ENCODE results near the gene NFIC.
A peak's percentile ranks its signal among the peaks of the same experiment; 100 is the strongest.

NFIC gene

DNA sequence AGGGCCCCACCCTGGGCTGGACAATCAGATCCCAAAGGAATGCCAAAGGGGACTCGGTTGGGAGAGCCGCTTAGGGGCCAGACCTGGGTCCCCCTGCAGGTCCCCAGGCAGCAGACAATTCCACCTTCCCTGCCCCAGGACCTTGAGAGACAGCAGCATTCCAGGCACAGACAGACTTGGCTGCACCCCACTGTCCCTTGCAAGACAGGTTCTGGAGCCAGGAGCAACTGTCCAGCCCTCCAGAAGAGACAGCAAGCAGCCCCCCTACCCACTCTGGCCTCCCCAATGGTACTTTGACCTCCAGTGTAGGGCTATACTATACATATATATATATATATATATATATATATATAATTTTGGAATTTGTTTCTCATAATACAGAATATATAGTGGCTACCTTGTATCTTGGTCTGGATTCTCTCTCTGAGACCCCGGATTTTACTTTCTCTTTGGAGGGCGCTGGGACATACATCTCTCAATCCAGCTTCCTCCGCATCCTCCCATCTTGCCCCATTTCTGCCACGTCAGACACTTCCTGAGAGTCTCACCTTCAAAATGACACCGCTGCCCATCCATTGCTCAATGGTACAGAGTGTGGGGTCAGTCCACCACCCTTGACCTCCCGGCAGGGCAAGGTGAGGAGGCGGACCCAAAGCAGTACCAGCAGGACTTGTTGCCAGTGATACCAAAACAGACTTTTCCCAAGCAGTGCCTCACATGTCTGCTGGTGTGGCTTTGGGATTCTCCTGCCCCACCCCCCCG lies 101.2 kb downstream of the NFIC start:
- no peak for DNase-seq (ENCODE audit: low read depth, low spot score)

DNA sequence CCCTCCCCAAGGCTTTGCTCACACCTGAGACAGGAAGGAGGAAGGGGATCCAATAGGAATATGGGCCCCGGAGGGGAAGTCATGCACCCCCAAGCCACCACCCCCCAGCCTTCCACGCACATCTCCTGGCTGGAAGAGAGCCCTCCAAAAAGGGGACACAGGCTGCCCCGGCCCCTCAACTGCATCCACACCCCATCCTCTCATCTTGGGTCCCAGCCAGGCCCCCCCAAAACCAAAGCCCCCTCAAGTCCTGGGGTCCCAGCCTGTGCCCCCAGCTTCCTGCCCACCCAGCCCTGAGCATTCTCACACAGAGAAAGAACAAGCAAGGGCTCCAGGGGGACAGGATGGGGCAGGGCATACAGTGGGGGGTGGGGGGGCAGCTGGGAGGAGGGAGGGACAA lies 101.8 kb downstream of the NFIC start:
- no peak for DNase-seq (ENCODE audit: low read depth, low spot score)

DNA sequence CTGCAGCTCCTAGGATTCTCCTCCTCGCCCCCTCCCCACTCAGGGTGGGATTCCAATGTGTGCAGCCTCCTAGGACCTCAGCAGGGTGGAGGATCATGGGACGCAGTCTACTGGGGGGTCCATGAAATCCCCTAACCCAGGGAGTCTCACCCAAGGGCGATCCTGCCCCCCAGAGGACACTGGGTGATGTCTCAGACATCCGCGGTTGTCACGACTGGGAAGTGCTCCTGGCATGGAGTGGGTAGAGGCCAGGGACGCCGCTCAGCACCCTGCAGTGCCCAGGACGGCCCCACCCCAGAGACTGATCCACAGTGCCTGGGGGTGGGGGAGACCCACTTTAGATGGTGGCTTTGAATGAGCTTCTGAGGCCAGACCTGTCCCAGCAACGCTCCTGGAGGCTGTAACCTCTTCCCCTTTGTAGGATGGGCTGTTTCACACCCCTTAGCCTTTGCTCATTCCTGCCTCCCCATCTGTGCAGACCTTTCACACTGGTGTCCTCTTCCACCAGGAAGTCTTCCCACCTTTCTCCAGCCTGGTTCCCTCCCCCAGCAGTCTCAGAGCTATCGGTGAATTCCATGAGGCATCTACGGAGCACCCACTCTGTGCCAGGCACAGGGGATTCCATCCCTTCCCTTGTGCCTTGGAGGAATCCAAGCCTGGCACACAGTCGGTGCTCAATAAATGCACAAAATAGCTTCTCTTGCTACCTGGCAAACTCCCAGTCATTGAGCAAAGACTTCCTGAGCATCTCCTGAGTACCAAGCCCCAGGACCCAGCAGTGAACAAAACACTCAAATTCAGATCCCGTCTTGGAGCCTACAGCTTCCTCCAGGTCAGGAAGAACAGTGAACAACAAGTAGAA lies 103.5 kb downstream of the NFIC start:
- no peak for DNase-seq (ENCODE audit: low read depth, low spot score)

DNA sequence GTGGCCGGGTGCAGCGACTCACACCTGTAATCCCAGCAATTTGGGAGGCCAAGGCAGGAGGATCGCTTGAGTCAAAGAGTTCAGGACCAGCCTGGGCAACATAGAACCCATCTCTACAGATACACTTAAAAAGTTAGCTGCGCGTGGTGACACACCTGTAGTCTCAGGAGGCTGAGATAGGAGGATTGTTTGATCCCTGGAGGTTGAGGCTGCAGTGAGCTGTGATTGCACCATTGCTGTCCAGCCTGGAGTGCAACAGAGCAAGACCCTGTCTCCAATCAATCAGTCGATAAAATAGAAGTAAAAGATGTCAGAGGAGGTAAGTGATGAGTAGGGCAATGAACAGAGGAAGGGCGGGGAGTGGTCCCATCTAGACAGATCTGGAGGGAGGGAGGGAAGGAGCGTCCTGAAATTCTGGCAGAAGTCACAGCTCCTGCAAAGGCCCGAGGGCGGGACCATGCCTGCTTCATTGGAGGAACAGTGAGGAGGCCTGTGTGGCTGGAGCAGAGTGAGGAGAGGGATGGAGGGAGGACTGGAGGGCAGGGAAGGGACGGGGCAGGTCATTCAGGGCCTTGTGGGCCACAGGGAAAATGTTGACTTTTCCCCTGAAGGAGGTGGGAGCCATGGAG lies 104.2 kb downstream of the NFIC start:
- no peak for DNase-seq (ENCODE audit: low read depth, low spot score)

GRCh38 chr19:3471954-3472655 lies 105.7 kb downstream of the NFIC start:
- DNase-seq (ENCODE audit: low read depth, low spot score) = no peak

- no peak for DNase-seq (ENCODE audit: low read depth, low spot score)
These were observed 107.6 kb downstream of the NFIC start for GRCh38 chr19:3474010-3474409.

GRCh38 chr19:3474614-3475013 lies 108.2 kb downstream of the NFIC start:
- DNase-seq (ENCODE audit: low read depth, low spot score) = no peak

- no peak for DNase-seq (ENCODE audit: low read depth, low spot score)
These were observed 109.1 kb downstream of the NFIC start for GRCh38 chr19:3475449-3475848.

DNA sequence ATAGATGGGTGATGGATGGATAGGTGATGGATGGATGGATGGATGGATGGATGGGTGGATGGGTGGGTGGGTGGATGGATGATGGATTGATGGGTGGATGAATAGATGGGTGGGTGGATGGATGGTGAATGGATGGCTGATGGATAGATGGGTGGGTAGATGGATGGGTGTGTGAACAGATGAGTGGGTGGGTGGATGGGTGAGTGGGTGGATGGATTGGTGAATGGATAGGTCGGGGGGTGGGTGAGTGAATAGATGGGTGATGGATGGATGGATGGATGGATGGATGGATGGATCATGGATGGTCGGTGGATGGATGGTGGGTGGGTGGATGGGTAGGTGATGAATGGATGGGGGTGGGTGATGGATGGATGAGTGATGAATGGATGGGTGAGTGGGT lies 110.4 kb downstream of the NFIC start:
- no peak for DNase-seq (ENCODE audit: low read depth, low spot score)

DNA sequence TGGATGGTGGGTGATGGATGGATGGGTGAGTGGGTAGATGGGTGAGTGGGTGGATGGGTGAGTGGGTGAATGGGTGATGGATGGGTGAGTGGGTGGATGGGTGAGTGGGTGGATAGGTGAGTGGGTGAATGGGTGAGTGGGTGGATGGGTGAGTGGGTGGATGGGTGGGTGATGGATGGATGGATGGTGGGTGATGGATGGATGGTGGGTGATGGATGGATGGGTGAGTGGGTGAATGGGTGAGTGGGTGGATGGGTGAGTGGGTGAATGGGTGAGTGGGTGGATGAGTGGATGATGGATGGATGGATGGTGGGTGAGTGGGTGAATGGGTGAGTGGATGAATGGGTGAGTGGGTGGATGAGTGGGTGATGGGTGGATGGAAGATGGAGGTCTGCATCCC lies 111.1 kb downstream of the NFIC start:
- DNase-seq (ENCODE audit: low read depth, low spot score) = no peak

DNA sequence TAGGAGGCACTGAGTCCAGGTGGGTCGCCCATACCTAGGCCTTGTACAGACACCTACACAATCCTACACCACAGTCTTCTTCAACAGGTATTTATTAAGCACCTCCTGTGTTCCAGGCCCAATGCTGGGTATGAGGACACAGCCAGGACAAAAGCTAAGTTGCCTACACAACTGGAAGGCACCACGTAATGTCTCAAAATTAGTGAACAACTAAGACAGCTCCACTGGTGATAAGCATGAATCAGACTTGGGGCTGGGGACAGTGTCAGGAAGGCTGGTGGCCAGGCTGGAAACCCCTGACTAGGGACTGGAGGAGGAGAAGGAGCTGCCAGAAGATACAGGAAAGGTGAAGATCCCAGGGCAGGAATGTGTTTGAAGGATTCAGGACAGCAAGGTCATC lies 111.6 kb downstream of the NFIC start:
- no peak for DNase-seq (ENCODE audit: low read depth, low spot score)

DNA sequence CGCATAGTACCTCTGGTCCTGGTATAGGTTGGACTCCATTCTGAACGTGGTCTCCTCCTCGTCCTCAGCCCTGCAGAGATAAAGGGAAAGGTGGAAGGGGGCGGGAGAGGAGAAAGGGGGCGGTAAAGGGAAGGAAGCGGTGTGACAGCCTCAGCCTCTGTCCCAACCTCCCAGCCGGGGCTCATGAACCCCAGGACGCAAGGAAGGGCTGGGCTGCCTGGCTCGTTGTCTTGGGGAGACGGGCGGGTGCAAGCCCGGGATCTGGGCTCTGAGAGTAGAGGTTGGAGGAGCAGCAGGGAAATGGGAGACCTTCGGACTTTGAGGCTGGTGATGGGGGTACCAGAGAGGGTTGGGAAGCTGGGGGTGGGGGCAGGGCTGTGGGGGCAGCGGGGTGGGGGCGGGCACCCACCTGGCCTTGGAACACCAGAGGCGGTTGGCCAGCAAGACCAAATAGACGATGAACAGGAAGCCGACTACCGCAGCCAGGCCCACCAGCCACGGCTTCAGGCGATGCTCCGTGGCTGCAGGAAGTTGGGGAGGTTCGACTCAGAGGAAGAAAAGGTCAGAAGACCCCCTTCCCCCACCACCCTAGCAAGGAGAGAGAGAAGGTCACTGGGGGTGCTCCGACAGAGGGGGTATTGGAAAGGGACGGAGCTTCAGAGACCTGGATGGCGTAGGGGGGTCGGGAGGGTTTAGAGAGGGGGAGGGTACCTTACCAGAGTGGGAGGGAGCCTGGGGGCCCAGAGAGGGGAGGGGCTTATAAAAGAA lies 112.2 kb downstream of the NFIC start:
- DNase-seq (ENCODE audit: low read depth, low spot score) = no peak

GRCh38 chr19:3479177-3479833 lies 112.9 kb downstream of the NFIC start:
- peak; percentile 50 for DNase-seq (ENCODE audit: low read depth, low spot score)

GRCh38 chr19:3479834-3480215 lies 113.4 kb downstream of the NFIC start:
- no peak for DNase-seq (ENCODE audit: low read depth, low spot score)

DNA sequence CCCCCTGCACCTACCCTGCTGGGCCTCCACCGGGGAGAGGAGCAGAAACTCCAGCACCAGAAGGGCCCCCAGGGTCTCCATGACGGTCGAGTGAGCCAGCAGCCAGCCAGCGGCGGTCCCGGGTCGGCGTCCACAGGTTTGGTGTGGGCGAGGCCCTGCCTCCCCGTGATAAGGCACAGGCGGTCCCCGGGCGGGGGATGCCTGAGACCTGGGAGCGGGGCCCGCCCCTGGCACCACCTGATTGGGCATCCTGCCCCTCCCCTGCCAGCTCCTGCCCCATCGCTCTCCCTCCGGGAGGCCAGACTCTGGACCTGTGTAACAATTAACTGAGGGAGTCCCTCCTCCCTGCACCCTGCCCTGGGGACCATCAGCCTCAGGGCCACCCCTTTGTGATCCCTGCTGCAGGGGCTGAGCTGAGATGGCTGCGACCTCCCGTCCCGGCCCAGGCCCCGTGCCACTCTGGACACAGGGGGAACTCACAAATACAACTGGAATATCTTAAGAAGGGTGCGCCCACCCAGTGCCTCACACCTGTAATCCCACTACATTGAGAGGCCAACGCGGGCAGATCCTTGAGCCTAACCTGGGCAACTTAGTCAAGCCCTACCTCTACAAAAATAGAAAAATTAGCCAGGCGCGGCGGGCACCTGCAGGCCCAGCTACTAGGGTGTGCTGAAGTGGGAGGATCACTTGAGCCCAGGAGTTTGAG lies 114.2 kb downstream of the NFIC start, which contains the start of gene SMIM24:
SMIM24 (minus strand) TSS at position 143 of the 709 bp plus-strand sequence; CDS start at position 81, 62 bp downstream.
- DNase-seq (ENCODE audit: low read depth, low spot score) = no peak

GRCh38 chr19:3481241-3482090 lies 115.1 kb downstream of the NFIC start:
- DNase-seq (ENCODE audit: low read depth, low spot score) = no peak

DNA sequence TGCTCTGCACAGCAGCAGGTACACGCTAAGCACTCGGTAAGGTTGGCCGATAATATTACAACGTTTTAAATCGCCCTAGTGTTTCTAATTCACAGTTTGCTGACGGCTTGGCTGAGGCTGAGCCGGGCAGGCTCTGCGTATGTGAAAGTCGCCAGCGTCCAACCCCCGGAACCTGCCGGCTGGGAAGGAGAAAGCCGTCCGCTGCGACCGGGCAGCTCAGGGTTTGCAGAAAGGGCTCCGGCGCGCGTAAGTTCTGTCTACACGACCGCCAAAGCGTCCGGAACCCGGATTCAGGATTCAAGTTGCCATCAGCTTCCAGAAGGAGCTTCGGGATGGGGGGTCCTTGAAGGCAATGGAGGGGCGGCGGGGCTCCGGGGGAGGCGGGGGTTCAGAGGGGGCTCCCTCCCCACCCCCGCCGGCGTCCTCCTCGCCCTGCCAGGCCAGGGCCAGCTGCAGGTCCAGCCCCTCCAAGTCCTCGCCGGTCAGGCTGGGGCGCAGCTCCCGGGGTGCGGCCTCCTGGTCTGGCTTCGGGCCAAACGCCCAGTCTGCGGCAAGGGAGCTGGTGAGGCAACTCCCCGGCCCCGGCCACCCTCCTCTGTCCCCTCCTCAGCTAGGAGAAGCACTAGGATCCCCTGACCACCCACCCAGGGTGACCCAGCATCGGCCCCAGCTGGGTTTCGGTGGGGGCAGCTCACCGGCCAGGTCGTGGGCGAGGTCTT lies 116.3 kb downstream of the NFIC start:
- no peak for DNase-seq (ENCODE audit: low read depth, low spot score)

DNA sequence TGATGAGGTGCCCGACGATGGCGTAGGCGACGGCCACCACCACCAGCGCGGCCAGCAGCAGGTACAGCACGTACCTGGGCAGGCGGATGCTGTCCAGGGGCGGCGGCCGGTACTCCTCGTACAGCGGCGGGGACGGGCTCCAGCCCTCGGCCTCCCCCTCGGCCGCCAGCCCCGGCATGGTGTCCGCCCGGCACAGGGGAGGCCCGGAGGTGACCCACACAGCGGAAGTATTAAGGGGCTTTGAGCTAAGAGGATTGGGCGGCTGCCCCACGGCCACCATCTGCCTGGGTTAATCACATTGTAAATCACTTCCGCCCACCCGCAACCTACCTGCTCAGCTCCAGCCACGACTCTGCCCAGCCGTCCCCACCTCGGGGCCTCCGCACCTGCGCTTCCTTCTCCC lies 116.8 kb downstream of the NFIC start, which contains the start of gene SMIM44:
SMIM44 (minus strand) TSS at position 216 of the 403 bp plus-strand sequence; CDS start at position 178, 38 bp downstream.
- DNase-seq (ENCODE audit: low read depth, low spot score) = no peak

All from ELF-1 (cell line).